GM12864 (cell line): ENCODE measurements around the gene CTTN.

Source experiments
- DNase-seq: peaks from one replicate; pipeline ENCODE4 v3.0.0-alpha.2; 2011; ENCODE audit warnings: low read depth
- H3K4me3 ChIP-seq: 2 replicates; pipeline ENCODE4 v1.5.1; 2011; ENCODE audit warnings: mild to moderate bottlenecking, low read depth, low read length, control low read depth
- TF ChIP-seq, protein P1 (sequence below): IDR thresholded peaks from 2 replicates; pipeline ENCODE4 v1.5.1; 2011; ENCODE audit warnings: low read depth, mild to moderate bottlenecking, moderate library complexity, low read length, control low read depth, inconsistent platforms; ENCODE audit errors: missing control alignments

CTTN gene

DNA sequence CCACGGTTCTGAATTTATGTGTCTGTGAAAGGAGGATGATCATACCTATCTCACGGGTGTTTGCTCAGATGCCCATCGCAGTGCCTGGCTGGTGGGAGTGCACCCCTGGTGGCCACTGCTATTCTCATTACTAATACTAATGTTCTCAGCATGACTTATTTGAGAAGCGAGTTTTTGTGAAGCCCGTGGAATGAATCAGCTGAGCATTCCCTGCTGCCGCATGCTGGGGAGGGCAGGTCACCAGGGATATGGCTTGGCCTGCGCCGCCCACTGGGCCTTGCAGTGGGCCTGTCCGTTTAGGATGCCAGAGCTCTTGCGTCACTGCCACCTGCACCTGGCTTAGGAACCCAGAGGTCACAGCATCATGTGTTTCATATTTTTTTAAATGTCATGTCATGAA, 16.9 kb downstream of the CTTN start:
- TF ChIP-seq, protein P1, sequence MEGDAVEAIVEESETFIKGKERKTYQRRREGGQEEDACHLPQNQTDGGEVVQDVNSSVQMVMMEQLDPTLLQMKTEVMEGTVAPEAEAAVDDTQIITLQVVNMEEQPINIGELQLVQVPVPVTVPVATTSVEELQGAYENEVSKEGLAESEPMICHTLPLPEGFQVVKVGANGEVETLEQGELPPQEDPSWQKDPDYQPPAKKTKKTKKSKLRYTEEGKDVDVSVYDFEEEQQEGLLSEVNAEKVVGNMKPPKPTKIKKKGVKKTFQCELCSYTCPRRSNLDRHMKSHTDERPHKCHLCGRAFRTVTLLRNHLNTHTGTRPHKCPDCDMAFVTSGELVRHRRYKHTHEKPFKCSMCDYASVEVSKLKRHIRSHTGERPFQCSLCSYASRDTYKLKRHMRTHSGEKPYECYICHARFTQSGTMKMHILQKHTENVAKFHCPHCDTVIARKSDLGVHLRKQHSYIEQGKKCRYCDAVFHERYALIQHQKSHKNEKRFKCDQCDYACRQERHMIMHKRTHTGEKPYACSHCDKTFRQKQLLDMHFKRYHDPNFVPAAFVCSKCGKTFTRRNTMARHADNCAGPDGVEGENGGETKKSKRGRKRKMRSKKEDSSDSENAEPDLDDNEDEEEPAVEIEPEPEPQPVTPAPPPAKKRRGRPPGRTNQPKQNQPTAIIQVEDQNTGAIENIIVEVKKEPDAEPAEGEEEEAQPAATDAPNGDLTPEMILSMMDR = peak; percentile 30
- H3K4me3 ChIP-seq = no peak overlapping the region
- no peak for DNase-seq

DNA sequence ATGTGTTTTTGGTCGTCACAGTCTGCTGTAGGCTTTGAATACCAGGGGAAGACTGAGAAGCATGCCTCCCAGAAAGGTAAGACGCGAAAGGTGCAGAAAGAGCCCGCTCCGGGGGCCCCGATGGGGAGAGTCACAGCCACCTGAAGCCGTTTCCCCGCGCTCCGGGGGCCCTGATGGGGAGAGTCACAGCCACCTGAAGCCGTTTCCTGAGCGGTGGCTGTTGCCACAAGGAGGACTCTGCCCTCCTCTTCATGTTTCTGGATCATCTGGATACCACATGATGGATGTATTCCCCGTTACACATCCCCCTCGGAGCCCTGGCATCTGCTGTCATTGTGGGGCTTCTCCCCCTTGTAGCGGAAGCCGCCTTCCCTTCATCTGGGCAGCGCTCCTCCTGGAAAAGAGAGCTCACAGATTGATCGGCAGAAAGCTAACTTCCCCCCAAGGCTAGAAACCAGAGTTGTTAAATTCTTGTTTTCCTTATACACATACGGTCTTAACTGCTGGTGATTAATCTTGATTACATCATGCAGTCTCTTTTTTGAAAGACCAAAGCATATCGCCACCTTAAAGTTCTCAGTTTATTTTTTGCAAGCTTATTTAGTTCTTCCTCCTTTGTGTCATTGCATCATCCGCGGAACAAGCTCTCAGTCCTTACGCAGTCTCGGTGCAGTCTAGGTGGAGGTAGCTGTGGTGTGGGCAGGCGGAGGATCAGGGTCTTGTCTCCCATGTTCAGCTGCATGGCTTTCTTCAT, 17.5 kb downstream of the CTTN start:
- no peak for DNase-seq
- H3K4me3 ChIP-seq = no peak overlapping the region
- TF ChIP-seq, protein P1 = no peak

DNA sequence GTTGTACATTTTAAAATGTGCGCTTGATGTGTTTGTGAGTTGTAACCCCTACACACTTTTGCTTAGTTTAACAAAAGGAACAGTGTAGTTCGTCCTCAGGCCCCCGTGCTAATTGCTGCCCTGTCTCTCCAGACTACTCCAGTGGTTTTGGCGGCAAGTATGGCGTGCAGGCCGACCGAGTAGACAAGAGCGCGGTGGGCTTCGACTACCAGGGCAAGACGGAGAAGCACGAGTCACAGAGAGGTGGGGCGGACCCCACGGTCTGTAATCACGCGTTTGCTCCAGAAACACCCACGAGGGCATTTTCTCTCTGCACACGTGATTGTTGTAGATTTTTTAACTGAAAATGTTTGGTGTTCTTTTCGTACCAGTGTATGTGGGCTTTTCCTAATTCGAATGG, 18.6 kb downstream of the CTTN start:
- no peak overlapping the region for H3K4me3 ChIP-seq
- TF ChIP-seq, protein P1 = no peak
- no peak for DNase-seq

DNA sequence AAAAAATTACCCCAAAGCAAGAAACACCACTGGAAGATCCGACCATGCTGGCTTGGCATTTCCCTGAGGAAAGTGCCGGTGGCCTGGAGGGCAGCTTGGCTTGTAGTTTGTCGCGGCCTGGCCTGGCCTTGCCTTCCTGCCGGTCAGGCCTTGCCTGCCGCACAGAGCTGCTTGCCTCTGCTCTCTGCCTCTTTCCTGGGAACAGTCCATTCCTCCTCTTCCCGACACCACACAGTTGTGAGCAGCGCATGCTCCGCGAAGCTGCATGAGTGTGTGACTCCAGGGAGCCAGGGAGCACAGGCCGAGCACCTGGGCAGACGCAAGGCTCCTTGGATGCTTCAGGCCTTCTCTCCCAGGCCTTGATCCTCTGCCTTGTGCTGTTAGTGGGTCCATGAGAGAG, 19.8 kb downstream of the CTTN start:
- H3K4me3 ChIP-seq = no peak overlapping the region
- TF ChIP-seq, protein P1 = no peak
- no peak for DNase-seq

DNA sequence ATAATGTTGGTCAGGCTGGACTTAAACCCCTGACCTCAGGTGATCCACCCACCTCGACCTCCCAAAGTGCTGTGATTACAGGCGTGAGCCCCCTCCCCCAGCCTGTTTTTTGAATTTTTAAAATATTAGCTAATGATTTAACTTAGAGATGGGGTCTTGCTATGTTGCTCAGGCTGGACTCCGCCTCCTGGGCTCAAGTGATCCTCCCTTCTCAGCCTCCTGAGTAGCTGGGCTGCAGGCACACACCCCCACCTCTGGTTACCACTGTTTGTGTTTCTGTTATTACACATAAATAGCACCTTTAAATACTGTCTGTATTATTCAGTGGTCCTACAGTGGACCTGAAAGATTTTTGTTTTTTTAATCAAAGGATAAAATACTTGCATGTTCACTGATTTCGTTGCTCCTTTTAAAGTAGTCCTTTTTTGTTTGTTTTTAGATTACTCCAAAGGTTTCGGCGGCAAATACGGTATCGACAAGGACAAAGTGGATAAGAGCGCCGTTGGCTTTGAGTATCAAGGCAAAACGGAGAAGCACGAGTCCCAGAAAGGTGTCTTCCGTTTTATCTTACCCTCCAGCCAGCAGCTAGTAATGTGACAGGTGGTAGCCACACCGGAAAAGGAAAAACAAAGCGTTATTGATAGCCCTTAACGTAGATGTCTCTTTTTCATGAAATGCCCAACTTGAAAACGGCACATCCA, 21.1 kb downstream of the CTTN start:
- TF ChIP-seq, protein P1 = no peak
- H3K4me3 ChIP-seq = no peak overlapping the region
- DNase-seq = no peak

DNA sequence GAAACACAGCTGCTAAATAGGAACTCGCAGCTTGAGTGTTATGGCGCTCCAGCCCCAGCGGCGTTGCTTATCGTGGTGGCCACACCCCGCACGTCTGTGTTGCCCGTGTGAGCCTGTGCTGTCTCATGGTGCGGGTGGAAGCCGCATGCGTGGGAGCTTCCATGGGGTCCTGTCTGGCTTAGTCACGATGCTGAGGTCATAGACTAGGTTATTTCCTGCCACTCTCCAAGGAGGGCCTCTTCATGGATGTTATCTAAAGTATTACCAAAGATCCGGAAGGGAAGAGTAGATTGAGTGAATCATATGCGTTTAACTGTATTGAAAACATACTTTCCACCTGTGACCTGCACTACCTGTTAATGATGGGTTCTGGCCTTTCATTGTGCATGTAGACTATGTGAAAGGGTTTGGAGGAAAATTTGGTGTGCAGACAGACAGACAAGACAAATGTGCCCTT, 21.7 kb downstream of the CTTN start:
- no peak for DNase-seq
- TF ChIP-seq, protein P1 = no peak
- no peak overlapping the region for H3K4me3 ChIP-seq

DNA sequence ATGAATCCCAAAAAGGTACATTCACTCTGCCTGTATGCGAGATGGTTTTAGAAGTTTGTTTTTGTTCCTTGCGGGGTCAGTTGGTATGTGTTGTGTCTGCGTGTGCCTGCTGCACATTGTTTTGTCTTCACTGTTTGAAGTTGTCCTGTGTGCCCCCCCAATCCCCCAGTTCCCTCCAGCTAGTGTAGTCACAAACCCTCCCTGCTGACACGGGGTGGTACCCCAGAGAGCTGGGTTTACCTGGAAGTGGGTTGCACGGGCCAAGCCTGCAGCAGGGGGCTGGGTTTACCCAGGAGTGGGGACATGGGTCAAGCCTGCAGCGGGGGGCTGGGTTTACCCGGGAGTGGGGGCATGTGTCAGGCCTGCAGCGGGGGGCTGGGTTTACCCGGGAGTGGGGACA, 22.2 kb downstream of the CTTN start:
- no peak for DNase-seq
- TF ChIP-seq, protein P1 = no peak
- no peak overlapping the region for H3K4me3 ChIP-seq
